ENCODE measurements around the gene NOX4.
"Not testable (repeated sequence)": the region's sequence is repeated elsewhere in the genome, so short reads cannot be mapped to it uniquely, and the experiment has no call there.

The NOX4 gene

GRCh38 chr11:89458716-89459115, 32.5 kb downstream of the NOX4 start:
- no peak for ATAC-seq

GRCh38 chr11:89457190-89457589, 34.0 kb downstream of the NOX4 start:
- ATAC-seq = no peak
- no peak for DNase-seq

More at GRCh38 chr11:89458716-89459115, 32.5 kb downstream of the NOX4 start:
- no peak for DNase-seq

GRCh38 chr11:89456681-89457080, 34.5 kb downstream of the NOX4 start:
- DNase-seq (no peak), ATAC-seq (no peak)

- ATAC-seq (no peak), DNase-seq (no peak)
Measured at GRCh38 chr11:89452780-89453179, 38.4 kb downstream of the NOX4 start.

GRCh38 chr11:89447845-89448244, 43.3 kb downstream of the NOX4 start:
- no peak for DNase-seq

GRCh38 chr11:89443361-89444322, 47.5 kb downstream of the NOX4 start:
- ATAC-seq = no peak
- no peak for DNase-seq

More at GRCh38 chr11:89447845-89448244, 43.3 kb downstream of the NOX4 start:
- ATAC-seq = no peak

- ATAC-seq (no peak), DNase-seq (no peak)
Measured at GRCh38 chr11:89442801-89443200, 48.4 kb downstream of the NOX4 start.

- DNase-seq = no peak
- no peak for ATAC-seq
Measured at GRCh38 chr11:89441606-89442005, 49.6 kb downstream of the NOX4 start.

GRCh38 chr11:89437317-89437716, 53.9 kb downstream of the NOX4 start:
- ATAC-seq (no peak), DNase-seq (no peak)

- no peak for DNase-seq
- ATAC-seq = no peak
Measured at GRCh38 chr11:89436071-89436470, 55.1 kb downstream of the NOX4 start.

- no peak for ATAC-seq
- DNase-seq = no peak
Measured at GRCh38 chr11:89433278-89433677, 57.9 kb downstream of the NOX4 start.

- not testable (repeated sequence) for DNase-seq, ATAC-seq
Measured at GRCh38 chr11:89432182-89432581, 59.0 kb downstream of the NOX4 start.

GRCh38 chr11:89426501-89426900, 64.7 kb downstream of the NOX4 start:
- not testable (repeated sequence) for ATAC-seq, DNase-seq

- ATAC-seq (no peak), DNase-seq (no peak)
Measured at GRCh38 chr11:89421718-89422117, 69.5 kb downstream of the NOX4 start.

- ATAC-seq (no peak), DNase-seq (no peak)
Measured at GRCh38 chr11:89420981-89421380, 70.2 kb downstream of the NOX4 start.

- ATAC-seq (no peak), DNase-seq (no peak)
Measured at GRCh38 chr11:89416961-89417360, 74.2 kb downstream of the NOX4 start.

- DNase-seq, ATAC-seq: not testable (repeated sequence)
Measured at GRCh38 chr11:89411112-89411511, 80.1 kb downstream of the NOX4 start.

- not testable (repeated sequence) for DNase-seq, ATAC-seq
Measured at GRCh38 chr11:89410666-89411065, 80.5 kb downstream of the NOX4 start.

- DNase-seq, ATAC-seq: not testable (repeated sequence)
Measured at GRCh38 chr11:89408441-89408840, 82.7 kb downstream of the NOX4 start.

- ATAC-seq = no peak
Measured at GRCh38 chr11:89405629-89406028, 85.5 kb downstream of the NOX4 start.

GRCh38 chr11:89391654-89392053, 99.5 kb downstream of the NOX4 start:
- not testable (repeated sequence) for ATAC-seq, DNase-seq

More at GRCh38 chr11:89405629-89406028, 85.5 kb downstream of the NOX4 start:
- DNase-seq = no peak

GRCh38 chr11:89387501-89387900, 103.7 kb downstream of the NOX4 start:
- ATAC-seq, DNase-seq: not testable (repeated sequence)

GRCh38 chr11:89382986-89383385, 108.2 kb downstream of the NOX4 start:
- ATAC-seq, DNase-seq: not testable (repeated sequence)
